Activated T-cell treated with anti-CD3 and anti-CD28 coated beads, Interleukin-2, amount 50 U/mL, for 72 hours (primary cell): ENCODE data around the gene ARMC6. TPM values are rescaled to one million over a fixed set of nuclear protein-coding genes. Genes with fewer than 3 reads are reported as not detected.
A peak's percentile ranks its signal among the peaks of the same experiment; 100 is the strongest.
"Not testable (repeated sequence)": the region's sequence is repeated elsewhere in the genome, so short reads cannot be mapped to it uniquely, and the experiment has no call there.

ENCODE experiments used
- ATAC-seq, 2 donors: fragments of 150-1000 bp; cut with Tn5 transposase; replicated peaks in 1 of 2; 2 replicates each; pipeline ENCODE4 v1.10.0; 2021; ENCODE audit warnings: moderate library complexity in 2 of 2, mild to moderate bottlenecking in 1 of 2
- DNase-seq, 2 donors: peaks; one replicate each; pipeline ENCODE4 v3.0.0; 2021 to 2022; ENCODE audit warnings: mixed read lengths in 1 of 2
- H3K27ac Mint-ChIP-seq: one replicate; pipeline ENCODE4 v1.8.0; 2022; ENCODE audit warnings: mild to moderate bottlenecking, moderate library complexity, mixed read lengths
- H3K27me3 Mint-ChIP-seq: one replicate; pipeline ENCODE4 v1.8.0; 2022; ENCODE audit warnings: low read depth, mixed read lengths
- H3K36me3 Mint-ChIP-seq, 2 donors: one replicate each; pipeline ENCODE4 v1.8.0; 2022; ENCODE audit warnings: mixed read lengths in 2 of 2, mild to moderate bottlenecking in 1 of 2; ENCODE audit not compliant: insufficient read depth in 2 of 2
- H3K4me1 Mint-ChIP-seq: one replicate; pipeline ENCODE4 v1.8.0; 2022; ENCODE audit warnings: low read depth, mixed read lengths
- H3K4me3 Mint-ChIP-seq, 2 donors: one replicate each; pipeline ENCODE4 v1.8.0; 2022; ENCODE audit warnings: mild to moderate bottlenecking in 2 of 2, mixed read lengths in 2 of 2, moderate library complexity in 2 of 2
- H3K9me3 Mint-ChIP-seq, 2 donors: one replicate each; pipeline ENCODE4 v1.8.0; 2022; ENCODE audit warnings: mixed read lengths in 2 of 2
- total RNA-seq, 2 donors: library from RNA; stranded (reverse); gene quantifications; one replicate each; pipeline ENCODE4 v1.2.3, GENCODE V29; 2022

The ARMC6 gene
- total RNA-seq, 2 donors from 2014 or later = 20.4 to 22.8 TPM

DNA sequence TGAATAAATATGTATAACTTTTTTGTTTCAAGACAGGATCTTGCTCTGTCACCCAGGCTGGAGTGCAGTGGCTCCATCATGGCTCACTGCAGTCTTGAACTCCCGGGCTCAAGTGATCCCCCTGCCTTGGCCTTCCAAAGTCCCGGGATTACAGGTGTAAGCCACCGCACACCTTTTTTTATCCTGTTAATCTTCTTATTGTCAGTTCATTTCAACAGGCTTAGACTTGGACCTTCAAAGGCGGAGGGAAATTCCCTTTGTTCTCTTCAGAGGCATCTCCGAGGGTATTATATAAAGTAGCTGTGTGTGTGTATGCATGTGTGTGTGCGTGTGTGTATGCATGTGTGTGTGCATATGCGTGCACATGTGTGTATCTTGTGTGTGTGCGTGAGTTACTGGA, 35.1 kb upstream of the ARMC6 start:
- Mint-ChIP-seq H3K27me3 (no peaks in the 10 kb centered on the region), H3K36me3 (peaks cover 7 to 34% of the 10 kb centered on the region in 2 donors)

DNA sequence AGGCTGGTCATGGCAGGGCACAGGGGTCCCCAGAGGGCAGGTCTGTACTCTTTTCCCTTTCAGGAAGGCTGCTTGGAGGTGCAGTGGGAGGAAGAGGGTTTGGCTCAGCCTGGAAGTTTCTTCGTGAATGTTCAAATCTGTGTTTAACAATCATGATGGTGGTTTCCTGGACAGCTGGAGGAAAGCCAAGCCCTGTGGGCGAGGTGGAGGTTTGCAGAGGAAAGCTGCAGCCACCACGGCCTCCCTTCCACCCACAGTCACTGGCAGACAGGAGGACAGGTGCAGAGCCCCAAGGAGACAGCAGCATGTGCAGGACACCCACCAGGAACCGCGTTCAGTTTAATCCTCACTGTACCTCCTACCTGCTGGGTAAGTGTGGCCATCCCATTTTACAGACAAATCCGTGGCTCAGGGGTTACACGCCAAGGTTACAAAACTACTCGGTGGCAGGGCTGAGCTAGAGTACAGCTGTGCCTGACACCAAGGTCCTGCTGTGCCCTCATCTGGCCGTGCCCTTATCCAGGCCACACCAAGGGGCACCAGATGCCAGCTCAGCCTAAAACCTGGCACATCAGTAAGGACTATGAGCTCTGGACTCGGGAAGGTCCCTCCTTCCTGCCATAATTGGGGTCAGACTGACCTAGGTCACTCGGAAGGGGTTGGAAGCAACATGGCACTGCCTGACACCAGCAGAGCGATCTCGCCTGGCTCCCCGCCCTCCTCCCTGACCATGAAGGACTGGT, 34.2 kb upstream of the ARMC6 start:
- no peak overlapping the region for H3K27ac Mint-ChIP-seq
- DNase-seq (no peak), ATAC-seq (peak in 1 of 2 donors; percentile 13)
- no peaks in the 10 kb centered on the region for H3K9me3 Mint-ChIP-seq
- H3K4me3 Mint-ChIP-seq = no peak overlapping the region
- peaks cover 20% of the 10 kb centered on the region for H3K4me1 Mint-ChIP-seq
- H3K36me3 Mint-ChIP-seq = peaks cover 3 to 31% of the 10 kb centered on the region in 2 donors
- H3K27me3 Mint-ChIP-seq = no peaks in the 10 kb centered on the region

More for the DNA sequence above, 35.1 kb upstream of the ARMC6 start:
- Mint-ChIP-seq H3K4me3 (no peak overlapping the region), H3K4me1 (peaks cover 20% of the 10 kb centered on the region), H3K27ac (no peak overlapping the region), H3K9me3 (no peaks in the 10 kb centered on the region)
- DNase-seq (no peak), ATAC-seq (no peak)

DNA sequence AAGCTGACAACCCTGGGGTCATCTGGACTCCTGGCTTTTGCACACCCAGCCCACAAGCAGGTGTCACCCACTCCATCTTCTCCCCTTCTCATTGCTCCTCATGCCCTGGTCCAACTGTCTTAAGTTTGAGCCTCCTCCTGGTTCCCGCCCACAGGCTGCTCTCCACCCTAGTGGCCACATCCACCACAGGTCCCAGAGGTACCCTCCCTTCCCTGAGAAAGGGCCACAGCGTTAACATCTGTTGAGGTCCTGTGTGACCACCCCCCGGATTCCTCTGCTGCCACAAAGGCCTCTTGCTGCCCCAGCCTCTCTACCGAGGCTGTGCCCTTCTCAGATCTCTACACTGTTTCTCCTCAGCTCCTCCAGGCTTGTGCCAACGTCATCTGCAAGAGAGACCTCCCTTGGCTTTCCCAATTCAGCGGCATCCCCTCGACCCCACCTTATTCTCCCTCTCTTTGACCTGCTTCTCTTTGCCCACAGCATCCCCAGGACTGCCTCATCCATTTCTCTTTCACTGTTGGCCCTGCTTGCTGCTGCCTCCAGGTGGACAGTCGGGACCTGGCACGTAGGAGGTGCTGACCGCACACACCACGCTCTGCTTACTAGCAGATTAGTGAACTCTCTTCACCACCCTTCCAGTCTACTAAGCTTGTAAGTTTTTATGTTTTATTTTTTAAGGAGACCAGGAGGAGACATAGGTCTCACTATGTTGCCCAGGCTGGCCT, 33.3 kb upstream of the ARMC6 start:
- Mint-ChIP-seq H3K9me3 (no peaks in the 10 kb centered on the region), H3K27me3 (no peaks in the 10 kb centered on the region), H3K4me3 (no peak overlapping the region), H3K4me1 (peaks cover 20% of the 10 kb centered on the region), H3K27ac (peak overlapping the region; percentile 36), H3K36me3 (peaks cover 5 to 36% of the 10 kb centered on the region in 2 donors)
- ATAC-seq = no peak
- DNase-seq = no peak

DNA sequence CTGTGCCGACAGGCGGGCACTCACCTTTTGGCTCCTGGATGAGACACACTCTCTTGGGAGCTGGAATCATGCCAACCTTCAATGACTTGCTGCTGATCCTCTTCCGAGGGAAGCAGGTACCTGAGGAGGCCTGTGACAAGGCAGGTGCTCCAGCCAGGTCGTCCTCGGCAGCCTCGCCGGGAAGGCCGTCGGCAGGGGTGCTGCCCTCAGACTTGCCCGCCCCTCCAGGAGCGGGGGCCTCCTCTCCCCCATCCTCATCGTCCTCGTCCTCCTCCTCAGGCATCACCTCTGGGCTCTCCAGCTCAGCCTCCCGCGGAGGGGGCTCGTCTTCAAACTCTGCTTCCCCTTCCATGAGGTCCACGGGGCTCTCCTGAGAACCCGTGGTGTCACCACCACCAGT, 29.3 kb upstream of the ARMC6 start:
- Mint-ChIP-seq H3K4me3 (no peak overlapping the region), H3K27ac (no peak overlapping the region)
- ATAC-seq = no peak

DNA sequence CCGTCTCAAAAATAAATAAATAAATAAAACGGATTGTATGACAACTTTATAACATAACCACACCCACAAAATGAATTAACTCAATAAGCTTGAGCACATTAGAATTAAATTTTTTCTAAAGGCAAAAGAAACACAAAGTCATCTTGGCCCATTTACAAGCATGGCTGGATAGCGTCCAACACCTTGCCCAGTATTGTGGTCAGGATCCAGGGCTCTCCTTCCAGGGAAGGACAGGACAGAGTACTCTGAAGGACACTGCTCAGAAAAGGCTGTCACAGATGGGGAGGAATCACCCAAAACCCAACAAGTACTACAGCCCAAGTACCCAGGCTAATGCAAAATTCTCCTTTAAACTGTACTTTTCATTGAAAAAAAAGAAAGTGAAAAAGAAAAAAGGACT, 27.2 kb upstream of the ARMC6 start:
- no peak overlapping the region for H3K4me3 Mint-ChIP-seq
- H3K36me3 Mint-ChIP-seq = peaks cover 10 to 36% of the 10 kb centered on the region in 2 donors
- DNase-seq (no peak), ATAC-seq (no peak)
- H3K27ac Mint-ChIP-seq = no peak overlapping the region
- no peaks in the 10 kb centered on the region for H3K9me3 Mint-ChIP-seq
- H3K4me1 Mint-ChIP-seq = peaks cover under 1% of the 10 kb centered on the region
- H3K27me3 Mint-ChIP-seq = no peaks in the 10 kb centered on the region

More for the DNA sequence above, 29.3 kb upstream of the ARMC6 start:
- Mint-ChIP-seq H3K9me3 (no peaks in the 10 kb centered on the region), H3K4me1 (peaks cover 20% of the 10 kb centered on the region), H3K27me3 (no peaks in the 10 kb centered on the region), H3K36me3 (peaks cover 9 to 37% of the 10 kb centered on the region in 2 donors)
- no peak for DNase-seq

DNA sequence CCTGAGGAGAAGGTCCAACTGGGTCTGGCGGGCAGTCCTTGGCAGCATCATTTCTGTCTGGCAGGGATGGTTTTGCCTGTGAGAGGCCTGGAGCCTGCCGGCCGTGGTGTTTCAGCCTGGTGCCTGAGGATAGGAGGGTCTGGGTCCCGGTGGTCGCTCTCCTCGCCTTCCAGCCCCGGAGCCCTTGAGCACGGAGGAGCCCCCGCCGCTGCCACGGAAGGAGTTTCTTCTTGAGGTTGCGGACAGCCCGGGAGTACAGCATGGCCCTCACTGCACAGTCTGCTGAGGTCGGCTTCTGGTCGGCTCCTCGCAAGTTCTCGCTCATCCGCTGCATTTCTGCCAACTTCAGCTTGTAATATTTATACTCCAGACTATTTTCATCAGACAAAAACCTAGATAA, 23.5 kb upstream of the ARMC6 start:
- Mint-ChIP-seq H3K4me3 (no peak overlapping the region), H3K27me3 (no peaks in the 10 kb centered on the region), H3K9me3 (no peaks in the 10 kb centered on the region), H3K36me3 (peaks cover 8 to 31% of the 10 kb centered on the region in 2 donors), H3K27ac (no peak overlapping the region), H3K4me1 (no peaks in the 10 kb centered on the region)
- DNase-seq (no peak), ATAC-seq (no peak)

DNA sequence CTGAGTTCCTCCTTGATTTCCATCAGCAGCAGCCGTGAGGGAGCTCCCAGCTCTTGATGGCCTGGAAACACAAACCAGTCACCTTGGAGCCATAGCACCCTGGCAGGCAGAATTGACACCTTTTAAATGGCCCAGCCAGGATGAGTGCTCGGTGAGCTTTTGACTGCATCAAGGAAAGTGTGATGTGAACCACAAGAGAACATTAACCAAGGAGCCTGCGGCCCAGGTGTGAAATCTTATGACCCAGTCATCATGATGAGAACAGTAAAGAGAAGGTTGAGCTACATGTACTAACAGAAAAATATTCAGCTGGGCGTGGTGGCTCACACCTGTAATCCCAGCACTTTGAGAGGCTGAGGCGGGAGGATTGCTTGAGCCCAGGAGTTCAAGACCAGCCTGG, 22.9 kb upstream of the ARMC6 start:
- no peak overlapping the region for H3K27ac Mint-ChIP-seq
- no peaks in the 10 kb centered on the region for H3K9me3 Mint-ChIP-seq
- no peaks in the 10 kb centered on the region for H3K27me3 Mint-ChIP-seq
- ATAC-seq = no peak
- no peak for DNase-seq
- no peak overlapping the region for H3K4me3 Mint-ChIP-seq
- H3K4me1 Mint-ChIP-seq = no peaks in the 10 kb centered on the region
- peaks cover 8 to 27% of the 10 kb centered on the region in 2 donors for H3K36me3 Mint-ChIP-seq

DNA sequence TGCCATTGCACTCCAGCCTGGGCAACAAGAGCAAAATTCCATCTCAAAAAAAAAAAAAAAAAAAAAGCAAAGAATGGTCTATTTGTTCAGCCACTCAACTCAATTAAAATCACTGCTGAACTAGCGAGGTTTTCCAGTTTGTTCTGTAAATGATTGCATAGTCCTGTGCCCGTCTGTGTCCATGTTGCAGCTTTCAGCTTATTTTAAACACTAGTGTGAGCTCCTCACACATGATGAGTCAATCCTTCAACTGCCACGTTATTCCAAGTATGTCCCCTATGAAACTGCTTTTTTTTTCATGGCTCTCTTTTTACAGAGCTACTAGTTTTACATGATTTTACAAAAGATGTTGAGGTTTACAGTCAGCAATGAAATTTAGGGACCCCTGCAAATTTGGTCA, 12.3 kb upstream of the ARMC6 start:
- no peak overlapping the region for H3K27ac Mint-ChIP-seq
- no peaks in the 10 kb centered on the region for H3K9me3 Mint-ChIP-seq
- H3K4me1 Mint-ChIP-seq = peaks cover 29% of the 10 kb centered on the region
- no peak for DNase-seq
- no peaks in the 10 kb centered on the region for H3K27me3 Mint-ChIP-seq
- H3K36me3 Mint-ChIP-seq = peaks cover 8 to 27% of the 10 kb centered on the region in 2 donors
- no peak for ATAC-seq
- no peak overlapping the region for H3K4me3 Mint-ChIP-seq

DNA sequence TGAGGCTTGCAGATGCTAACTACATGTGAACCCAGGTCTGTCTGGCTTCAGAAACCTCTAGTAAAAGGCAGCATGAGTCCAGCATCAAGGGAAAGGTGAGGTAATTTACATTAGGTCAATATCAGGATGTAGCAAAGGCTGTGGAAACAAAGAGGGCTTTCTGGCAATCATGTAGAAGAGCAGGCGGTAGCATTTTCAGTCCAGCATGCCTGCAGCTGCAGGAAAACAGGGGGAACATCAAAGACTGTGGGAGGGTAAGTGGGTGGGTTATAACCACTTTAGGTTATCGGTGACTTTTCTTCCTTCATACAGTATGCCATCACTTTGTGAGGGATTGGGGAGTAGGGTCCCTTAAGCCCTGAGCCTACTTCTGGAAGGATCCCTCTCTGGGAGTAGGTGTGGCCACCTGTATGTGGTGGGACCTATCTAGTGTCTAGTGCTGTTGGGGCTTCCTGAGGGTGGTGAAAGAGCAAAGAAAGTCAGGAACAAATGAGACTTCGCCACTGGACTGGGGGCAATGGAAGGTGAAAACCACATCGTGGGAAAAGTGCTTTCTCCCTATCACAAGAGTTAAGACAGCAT, 10.9 kb upstream of the ARMC6 start:
- H3K4me3 Mint-ChIP-seq = peak overlapping the region in 1 of 2 donors; percentile 31

DNA sequence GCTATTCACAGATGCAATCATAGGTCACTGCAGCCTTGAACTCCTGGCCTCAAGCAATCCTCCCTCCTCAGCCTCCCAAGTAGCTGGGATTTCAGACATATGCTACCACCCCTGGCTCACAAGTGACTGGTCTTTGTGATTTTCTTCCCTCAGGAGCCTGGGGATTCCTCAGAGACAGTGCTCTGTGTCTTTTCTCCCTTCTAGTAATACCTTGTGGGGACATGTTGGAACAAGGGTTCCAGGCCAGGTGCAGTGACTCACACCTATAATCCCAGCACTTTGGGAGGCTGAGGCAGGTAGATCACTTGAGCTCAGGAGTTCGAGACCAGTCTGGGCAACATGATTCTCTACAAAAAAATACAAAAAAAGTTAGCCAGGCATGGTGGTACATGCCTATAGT, 10.0 kb upstream of the ARMC6 start:
- not testable (repeated sequence) for ATAC-seq, H3K4me3 Mint-ChIP-seq, H3K9me3 Mint-ChIP-seq, DNase-seq, H3K27me3 Mint-ChIP-seq, H3K27ac Mint-ChIP-seq
- H3K36me3 Mint-ChIP-seq = peaks cover 17 to 36% of the 10 kb centered on the region in 2 donors
- peaks cover 42% of the 10 kb centered on the region for H3K4me1 Mint-ChIP-seq

More for the DNA sequence above, 10.9 kb upstream of the ARMC6 start:
- H3K4me1 Mint-ChIP-seq = peaks cover 42% of the 10 kb centered on the region
- DNase-seq = no peak
- H3K27me3 Mint-ChIP-seq = no peaks in the 10 kb centered on the region
- no peak for ATAC-seq
- peaks cover 12 to 31% of the 10 kb centered on the region in 2 donors for H3K36me3 Mint-ChIP-seq
- H3K27ac Mint-ChIP-seq = no peak overlapping the region
- no peaks in the 10 kb centered on the region for H3K9me3 Mint-ChIP-seq

DNA sequence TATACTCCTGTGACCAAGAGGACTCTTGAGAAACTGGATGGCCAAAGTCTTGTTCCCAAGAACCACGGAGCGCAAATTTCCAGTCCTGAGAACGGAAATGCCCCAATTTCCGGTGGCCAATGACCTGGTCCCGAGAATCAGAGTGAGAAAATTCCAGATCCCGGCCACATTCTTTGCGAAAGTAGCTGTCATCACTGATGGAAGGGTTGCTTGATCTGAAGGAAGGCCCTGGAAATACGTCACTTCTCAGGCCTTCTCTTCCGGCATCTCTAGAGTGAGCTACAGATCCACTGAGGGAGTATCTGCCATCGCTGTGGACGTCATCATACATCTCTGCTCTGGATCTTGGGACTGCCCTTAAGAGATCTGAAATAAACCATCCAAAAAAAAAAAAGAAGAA, 7.5 kb upstream of the ARMC6 start:
- Mint-ChIP-seq H3K4me1 (peaks cover 46% of the 10 kb centered on the region), H3K27me3 (no peaks in the 10 kb centered on the region), H3K4me3 (no peak overlapping the region), H3K36me3 (peaks cover 11 to 28% of the 10 kb centered on the region in 2 donors), H3K9me3 (no peaks in the 10 kb centered on the region), H3K27ac (no peak overlapping the region)
- no peak for ATAC-seq
- DNase-seq = no peak

DNA sequence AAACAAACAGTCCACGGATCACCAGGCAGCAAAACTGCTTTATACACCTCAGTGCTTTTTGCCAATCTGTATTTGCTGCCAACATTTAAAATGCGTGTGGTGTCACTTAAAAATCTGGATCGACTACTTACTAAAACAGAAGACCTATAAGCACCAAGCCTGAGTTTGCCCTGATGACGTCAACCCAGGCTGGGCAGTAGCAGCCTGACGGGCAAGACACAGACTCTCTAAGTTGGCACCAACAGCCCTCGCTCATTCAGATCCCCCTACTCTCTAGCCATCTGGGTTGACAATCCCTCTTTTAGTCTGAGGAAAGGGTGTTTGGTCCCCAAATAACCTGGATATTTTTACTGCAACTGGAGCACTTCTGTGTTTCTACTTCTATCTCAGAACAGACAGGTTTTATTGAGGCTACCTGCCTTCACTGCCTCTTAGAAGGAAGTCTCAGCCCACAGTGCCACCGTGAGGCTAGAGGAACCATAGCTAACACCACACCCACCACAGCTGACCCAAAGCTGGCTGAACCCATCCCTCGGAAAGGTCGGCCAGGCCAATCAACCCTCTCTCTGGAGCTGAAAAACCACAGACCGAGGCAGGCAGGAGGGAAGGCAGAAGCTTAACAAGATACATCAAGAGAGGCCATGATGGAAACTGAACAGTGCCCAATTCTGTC, 7.0 kb upstream of the ARMC6 start:
- peaks cover 43% of the 10 kb centered on the region for H3K4me1 Mint-ChIP-seq
- peaks cover 11 to 28% of the 10 kb centered on the region in 2 donors for H3K36me3 Mint-ChIP-seq
- H3K9me3 Mint-ChIP-seq = no peaks in the 10 kb centered on the region
- no peaks in the 10 kb centered on the region for H3K27me3 Mint-ChIP-seq
- no peak for ATAC-seq
- no peak overlapping the region for H3K4me3 Mint-ChIP-seq
- no peak overlapping the region for H3K27ac Mint-ChIP-seq
- no peak for DNase-seq

DNA sequence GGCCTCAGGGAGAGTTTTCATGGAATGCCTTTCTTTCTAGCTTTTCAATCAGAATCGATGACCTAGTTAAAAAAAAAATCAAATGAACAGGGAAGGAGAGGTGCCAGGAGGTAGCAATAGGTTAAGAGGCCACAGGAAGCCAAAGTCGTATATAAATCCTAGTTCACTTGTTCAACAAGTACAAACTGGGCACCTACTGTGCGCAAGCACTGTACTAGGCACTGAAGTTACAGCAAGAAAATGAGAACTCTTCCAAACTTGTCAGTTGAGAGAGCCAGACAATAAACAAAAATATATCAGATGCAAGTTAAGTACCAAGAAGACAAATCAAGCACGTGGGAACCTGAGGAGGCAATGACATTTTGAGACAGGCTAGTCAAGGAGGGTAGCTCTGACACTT, 6.2 kb upstream of the ARMC6 start:
- ATAC-seq = no peak
- DNase-seq = no peak
- peaks cover 11 to 30% of the 10 kb centered on the region in 2 donors for H3K36me3 Mint-ChIP-seq
- no peak overlapping the region for H3K27ac Mint-ChIP-seq
- no peaks in the 10 kb centered on the region for H3K27me3 Mint-ChIP-seq
- H3K4me3 Mint-ChIP-seq = no peak overlapping the region
- peaks cover 41% of the 10 kb centered on the region for H3K4me1 Mint-ChIP-seq
- no peaks in the 10 kb centered on the region for H3K9me3 Mint-ChIP-seq
